Central memory CD8-positive, alpha-beta T cell (primary cell): Measurements from ENCODE around the gene NT5C3A.
"Not testable (repeated sequence)": the region's sequence is repeated elsewhere in the genome, so short reads cannot be mapped to it uniquely, and the experiment has no call there.

Experiments
- ATAC-seq: fragments of 150-1000 bp; cut with Tn5 transposase; replicated peaks from 2 replicates; pipeline ENCODE4 v1.10.0; 2022; ENCODE audit warnings: mild to moderate bottlenecking, moderate FRiP score, moderate number of reproducible peaks; ENCODE audit not compliant: poor library complexity, severe bottlenecking; ENCODE audit errors: extremely low read depth
- DNase-seq, 2 donors: peaks; one replicate each; pipeline ENCODE4 v3.0.0; 2021; ENCODE audit warnings: low spot score in 2 of 2
- H3K27ac Mint-ChIP-seq: one replicate; pipeline ENCODE4 v1.8.0; 2022; ENCODE audit warnings: low read depth, mild to moderate bottlenecking, moderate library complexity, mixed read lengths
- H3K27me3 Mint-ChIP-seq: one replicate; pipeline ENCODE4 v1.8.0; 2022; ENCODE audit warnings: mixed read lengths
- H3K36me3 Mint-ChIP-seq: one replicate; pipeline ENCODE4 v1.8.0; 2022; ENCODE audit warnings: mild to moderate bottlenecking, moderate library complexity, mixed read lengths; ENCODE audit not compliant: insufficient read depth
- H3K4me1 Mint-ChIP-seq: one replicate; pipeline ENCODE4 v1.8.0; 2022; ENCODE audit warnings: mixed read lengths
- H3K4me3 Mint-ChIP-seq: one replicate; pipeline ENCODE4 v1.8.0; 2022; ENCODE audit warnings: mild to moderate bottlenecking, moderate library complexity, mixed read lengths
- H3K9me3 Mint-ChIP-seq: one replicate; pipeline ENCODE4 v1.8.0; 2022; ENCODE audit warnings: mixed read lengths

Gene NT5C3A

DNA sequence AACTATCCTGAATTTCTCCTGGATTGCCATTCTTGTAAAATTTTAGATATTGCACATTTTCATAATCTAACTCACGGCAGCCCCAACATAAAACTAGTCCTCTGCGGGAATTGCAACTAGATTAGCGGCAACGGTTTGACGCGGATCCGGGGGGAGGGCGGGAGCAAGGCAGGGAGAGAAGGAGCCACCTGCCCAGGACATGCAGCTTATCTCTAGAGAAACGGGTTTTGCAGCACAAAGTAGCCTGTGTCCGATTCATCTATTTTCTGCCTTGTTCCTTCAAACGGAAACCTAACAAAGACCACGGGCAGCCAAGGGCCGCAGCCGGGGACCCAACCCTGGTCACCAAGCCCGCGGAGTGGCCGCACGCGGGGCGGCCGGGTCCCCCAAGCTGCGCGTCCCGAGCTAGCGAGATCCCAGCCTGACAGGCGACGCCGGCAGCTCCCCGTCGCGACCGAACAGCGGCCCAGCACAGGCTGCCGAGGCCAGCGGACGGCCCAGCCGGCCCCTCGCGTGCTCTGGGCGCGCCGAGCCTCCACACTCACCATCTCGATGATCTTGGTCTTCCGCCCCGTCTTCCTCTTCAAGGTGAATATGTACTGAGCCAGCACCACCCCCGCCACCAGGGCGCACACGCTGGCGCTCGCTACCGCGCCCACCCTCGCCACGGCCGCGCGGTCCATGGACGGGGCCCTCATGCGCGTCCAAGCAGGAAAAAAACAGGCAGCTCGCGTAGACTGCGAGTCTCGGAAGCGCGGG is at the start of gene NT5C3A:
NT5C3A (minus strand) TSS at position 754 of the 759 bp plus-strand sequence; CDS start at position 683, 71 bp downstream.
- ATAC-seq (no peak), DNase-seq (no peak)
- Mint-ChIP-seq H3K27me3 (no peaks in the 10 kb centered on the region), H3K4me3 (peak within 1 kb of the TSS; percentile 91), H3K27ac (peak within 1 kb of the TSS; percentile 93), H3K36me3 (peaks cover 6% of the 10 kb centered on the region), H3K9me3 (no peaks in the 10 kb centered on the region), H3K4me1 (peaks cover 38% of the 10 kb centered on the region)

DNA sequence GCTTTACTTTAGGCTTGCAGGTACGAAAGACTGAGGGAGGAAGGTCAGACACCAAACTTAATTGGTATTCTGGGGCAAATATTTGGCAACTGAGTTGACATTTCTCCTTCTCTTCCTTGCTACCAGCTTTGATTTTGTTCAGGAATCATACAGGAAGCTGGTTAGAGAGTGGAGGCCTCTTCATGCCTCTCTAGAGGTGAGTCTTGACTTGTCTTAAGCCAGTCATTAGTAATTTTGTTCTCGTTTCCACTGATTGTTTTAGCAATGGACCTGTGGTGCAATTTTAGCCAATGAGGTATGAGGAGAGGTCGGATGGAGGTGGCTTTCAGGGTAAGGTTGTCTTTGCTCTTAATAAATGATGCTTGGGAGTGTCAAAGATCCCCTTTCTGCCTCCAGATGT is 49.0 kb upstream of the NT5C3A start:
- H3K27ac Mint-ChIP-seq = no peak overlapping the region
- H3K9me3 Mint-ChIP-seq = no peaks in the 10 kb centered on the region
- DNase-seq (no peak), ATAC-seq (no peak)
- no peak overlapping the region for H3K4me3 Mint-ChIP-seq
- H3K4me1 Mint-ChIP-seq = peaks cover 21% of the 10 kb centered on the region
- peaks cover 26% of the 10 kb centered on the region for H3K27me3 Mint-ChIP-seq
- peaks cover 5% of the 10 kb centered on the region for H3K36me3 Mint-ChIP-seq

DNA sequence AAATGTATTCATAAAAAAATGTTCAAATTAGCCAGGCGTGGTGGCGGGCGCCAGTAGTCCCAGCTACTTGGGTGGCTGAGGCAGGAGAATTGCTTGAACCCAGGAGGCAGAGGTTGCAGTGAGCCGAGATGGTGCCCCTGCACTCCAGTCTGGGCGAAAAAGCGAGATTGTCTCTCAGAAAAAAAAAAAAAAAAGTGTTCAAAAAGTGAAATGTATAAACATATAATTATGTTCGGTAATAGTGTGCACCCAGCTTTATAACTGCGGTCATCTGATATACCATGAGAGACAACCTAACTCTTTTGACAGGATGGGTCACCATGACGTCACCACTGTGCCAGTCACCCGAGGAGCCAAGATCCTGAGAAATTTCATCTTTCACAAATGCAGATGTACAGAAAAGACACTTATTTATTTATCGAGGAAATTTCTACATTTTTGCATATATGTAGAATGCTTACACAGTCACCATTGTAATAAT is 47.2 kb upstream of the NT5C3A start:
- Mint-ChIP-seq H3K4me3 (peak overlapping the region; percentile 78), H3K27me3 (peaks cover 14% of the 10 kb centered on the region), H3K27ac (no peak overlapping the region), H3K9me3 (no peaks in the 10 kb centered on the region), H3K36me3 (peaks cover 5% of the 10 kb centered on the region), H3K4me1 (peaks cover 38% of the 10 kb centered on the region)
- ATAC-seq (no peak), DNase-seq (no peak)

DNA sequence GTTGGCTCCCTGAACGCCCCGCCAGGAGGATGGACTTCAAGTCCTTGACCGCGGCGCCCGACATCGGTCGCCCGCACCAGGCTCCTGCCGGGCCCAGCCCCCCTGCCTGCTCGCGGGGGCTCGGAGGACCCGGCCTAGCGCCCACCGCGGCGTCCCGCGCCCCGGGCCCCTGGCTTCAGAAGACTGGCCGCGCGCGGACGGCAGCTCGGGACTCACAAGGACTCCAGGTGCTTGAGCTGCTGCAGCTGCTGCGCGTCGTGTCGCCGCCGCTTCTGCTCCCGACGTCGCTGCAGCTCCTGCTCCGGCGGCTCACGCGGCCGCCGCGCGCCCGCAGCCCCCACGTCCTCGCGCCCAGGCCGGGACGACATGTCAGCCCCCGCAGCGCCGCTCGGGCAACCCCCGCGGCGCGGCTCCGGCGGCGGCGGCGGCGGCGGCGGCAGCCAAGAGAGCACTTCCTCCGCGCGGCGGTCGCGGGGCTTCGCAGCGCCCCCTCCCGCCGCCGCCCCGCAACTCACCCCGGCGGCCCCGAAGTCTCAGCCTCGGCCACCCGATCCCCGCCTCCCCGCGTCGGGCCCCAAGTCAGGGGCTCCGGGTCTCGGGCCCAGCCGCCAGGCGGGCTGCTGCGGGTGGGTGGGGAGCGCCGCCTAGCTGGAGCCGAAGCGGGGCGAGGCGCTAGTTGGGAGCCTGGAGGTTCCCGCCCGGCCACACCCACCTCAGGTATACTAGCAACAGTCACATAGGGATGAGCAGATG is 46.6 kb upstream of the NT5C3A start, which contains the start of gene RP9:
RP9 (minus strand) TSS at position 400 of the 753 bp plus-strand sequence; CDS start at position 368, 32 bp downstream.
- peak; percentile 83 for ATAC-seq

DNA sequence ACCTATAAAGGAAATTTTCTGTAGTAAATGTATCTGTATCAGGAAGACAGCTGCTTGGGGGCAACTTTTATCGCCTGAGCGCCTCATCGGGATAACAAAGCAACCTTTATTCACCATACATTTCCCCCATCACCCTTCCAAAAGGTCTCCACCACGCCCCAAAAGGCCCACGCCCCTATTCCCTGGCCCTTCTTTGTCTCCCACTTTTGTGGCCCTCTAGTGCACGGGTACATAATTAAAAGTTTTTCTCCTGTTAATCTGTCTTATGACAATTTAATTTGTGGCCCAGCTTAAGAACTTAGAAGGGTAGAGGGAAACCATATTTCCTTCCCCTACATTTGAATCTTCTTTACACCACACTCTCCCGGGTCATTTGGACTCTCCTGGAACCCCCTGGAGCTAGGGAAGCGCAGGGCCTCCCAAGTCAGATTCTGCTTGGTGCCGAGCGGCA is 46.0 kb upstream of the NT5C3A start:
- H3K4me3 Mint-ChIP-seq = peak overlapping the region; percentile 78
- H3K4me1 Mint-ChIP-seq = peaks cover 47% of the 10 kb centered on the region
- DNase-seq (no peak), ATAC-seq (peak; percentile 38)
- H3K9me3 Mint-ChIP-seq = no peaks in the 10 kb centered on the region
- H3K36me3 Mint-ChIP-seq = peaks cover 5% of the 10 kb centered on the region
- H3K27me3 Mint-ChIP-seq = peaks cover 2% of the 10 kb centered on the region
- peak overlapping the region; percentile 67 for H3K27ac Mint-ChIP-seq

More for the DNA sequence above, 46.6 kb upstream of the NT5C3A start, which contains the start of gene RP9:
- DNase-seq = peak; percentile 56 to 58
- Mint-ChIP-seq H3K27me3 (peaks cover 8% of the 10 kb centered on the region), H3K4me1 (peaks cover 41% of the 10 kb centered on the region), H3K4me3 (peak within 1 kb of the TSS; percentile 78), H3K9me3 (no peaks in the 10 kb centered on the region), H3K27ac (peak within 1 kb of the TSS; percentile 67), H3K36me3 (peaks cover 5% of the 10 kb centered on the region)

DNA sequence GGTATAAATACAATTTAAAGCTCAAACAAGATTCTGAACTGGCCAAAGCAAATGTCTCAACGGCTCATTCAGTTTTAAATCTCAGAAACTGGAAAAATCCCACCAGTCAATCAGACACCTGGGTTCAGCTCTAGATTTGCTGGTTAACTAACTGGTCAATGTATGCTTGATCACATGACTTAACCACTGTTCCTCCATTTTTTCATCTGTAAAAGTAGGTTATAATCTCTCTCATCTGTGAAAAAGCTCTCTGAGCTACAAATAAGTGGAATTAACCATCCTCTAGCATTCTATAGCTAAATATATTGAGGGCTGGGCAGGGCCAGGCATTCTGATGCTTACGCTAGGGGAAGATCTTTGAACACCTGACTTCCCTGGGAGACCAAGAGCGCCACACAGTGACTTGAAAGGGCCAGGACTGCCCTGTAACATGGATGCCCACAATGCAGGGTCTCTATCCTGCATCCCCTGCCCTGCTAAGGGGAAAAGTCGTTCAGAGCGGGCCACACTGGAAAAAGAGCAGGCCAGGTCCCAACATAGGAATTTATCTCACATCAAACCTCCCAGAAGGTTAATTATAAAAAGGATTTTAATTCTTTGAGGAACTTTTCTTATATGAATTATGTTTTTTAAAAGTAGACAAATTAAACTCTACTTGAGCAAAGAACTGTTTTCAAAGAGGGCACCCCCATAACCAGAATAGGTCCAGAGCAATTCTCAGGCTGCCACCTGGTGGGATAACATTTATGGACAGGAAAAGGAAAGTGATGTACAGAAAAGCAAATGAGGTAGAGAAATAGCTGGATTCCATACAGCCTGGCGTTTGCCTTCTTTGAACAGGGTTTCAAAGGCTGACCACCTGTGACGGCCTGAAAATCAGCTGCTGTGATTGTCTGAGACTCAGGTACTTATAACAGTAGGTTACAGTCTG is 44.8 kb upstream of the NT5C3A start:
- peaks cover 51% of the 10 kb centered on the region for H3K4me1 Mint-ChIP-seq
- H3K36me3 Mint-ChIP-seq = peaks cover 15% of the 10 kb centered on the region
- ATAC-seq (no peak), DNase-seq (peak; percentile 22 to 39)
- no peaks in the 10 kb centered on the region for H3K27me3 Mint-ChIP-seq
- no peaks in the 10 kb centered on the region for H3K9me3 Mint-ChIP-seq
- H3K27ac Mint-ChIP-seq = no peak overlapping the region
- H3K4me3 Mint-ChIP-seq = peak overlapping the region; percentile 78

DNA sequence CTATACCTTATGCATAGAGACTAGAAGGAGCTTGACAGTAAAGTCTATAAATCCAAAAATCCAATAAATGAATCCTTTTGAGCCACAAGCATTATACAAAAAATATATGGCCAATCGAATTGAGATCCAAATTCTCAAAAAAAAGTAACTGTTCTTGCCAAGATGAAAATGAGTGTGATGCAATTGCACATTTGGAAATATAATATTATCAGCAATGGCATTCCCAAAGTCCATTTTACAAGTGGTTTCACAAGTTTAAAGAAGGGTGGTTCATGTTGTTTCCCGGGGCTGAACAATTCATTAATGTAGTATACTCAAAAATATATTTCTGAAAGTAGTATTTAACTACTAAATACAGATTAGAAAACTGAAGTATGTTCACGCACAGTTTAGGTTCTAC is 39.3 kb upstream of the NT5C3A start:
- no peak overlapping the region for H3K27ac Mint-ChIP-seq
- ATAC-seq = no peak
- no peaks in the 10 kb centered on the region for H3K9me3 Mint-ChIP-seq
- H3K27me3 Mint-ChIP-seq = no peaks in the 10 kb centered on the region
- H3K36me3 Mint-ChIP-seq = peaks cover 43% of the 10 kb centered on the region
- H3K4me3 Mint-ChIP-seq = no peak overlapping the region
- peaks cover 37% of the 10 kb centered on the region for H3K4me1 Mint-ChIP-seq
- DNase-seq = no peak

DNA sequence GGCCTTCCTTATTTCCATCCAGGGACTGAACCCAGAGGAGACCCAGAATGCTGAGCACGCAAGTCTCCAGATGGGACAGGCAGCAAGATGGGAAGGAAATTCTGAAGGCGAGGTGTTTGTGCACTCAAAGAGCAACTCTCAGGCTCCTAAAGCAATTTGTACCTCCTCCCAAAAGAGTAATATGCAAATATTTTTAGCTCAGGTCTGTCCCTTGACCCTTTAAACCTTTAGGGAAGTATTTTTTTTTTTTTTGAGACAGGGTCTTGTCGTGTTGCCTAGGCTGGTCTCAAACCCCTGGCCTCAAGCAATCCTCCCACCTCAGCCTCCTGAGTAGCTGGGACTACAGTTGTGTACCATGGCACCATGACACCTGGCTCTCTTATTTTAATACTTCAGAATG is 38.2 kb upstream of the NT5C3A start:
- Mint-ChIP-seq H3K27ac (no peak overlapping the region), H3K36me3 (peaks cover 54% of the 10 kb centered on the region), H3K4me1 (peaks cover 27% of the 10 kb centered on the region), H3K27me3 (no peaks in the 10 kb centered on the region), H3K9me3 (no peaks in the 10 kb centered on the region), H3K4me3 (no peak overlapping the region)
- no peak for ATAC-seq
- no peak for DNase-seq

DNA sequence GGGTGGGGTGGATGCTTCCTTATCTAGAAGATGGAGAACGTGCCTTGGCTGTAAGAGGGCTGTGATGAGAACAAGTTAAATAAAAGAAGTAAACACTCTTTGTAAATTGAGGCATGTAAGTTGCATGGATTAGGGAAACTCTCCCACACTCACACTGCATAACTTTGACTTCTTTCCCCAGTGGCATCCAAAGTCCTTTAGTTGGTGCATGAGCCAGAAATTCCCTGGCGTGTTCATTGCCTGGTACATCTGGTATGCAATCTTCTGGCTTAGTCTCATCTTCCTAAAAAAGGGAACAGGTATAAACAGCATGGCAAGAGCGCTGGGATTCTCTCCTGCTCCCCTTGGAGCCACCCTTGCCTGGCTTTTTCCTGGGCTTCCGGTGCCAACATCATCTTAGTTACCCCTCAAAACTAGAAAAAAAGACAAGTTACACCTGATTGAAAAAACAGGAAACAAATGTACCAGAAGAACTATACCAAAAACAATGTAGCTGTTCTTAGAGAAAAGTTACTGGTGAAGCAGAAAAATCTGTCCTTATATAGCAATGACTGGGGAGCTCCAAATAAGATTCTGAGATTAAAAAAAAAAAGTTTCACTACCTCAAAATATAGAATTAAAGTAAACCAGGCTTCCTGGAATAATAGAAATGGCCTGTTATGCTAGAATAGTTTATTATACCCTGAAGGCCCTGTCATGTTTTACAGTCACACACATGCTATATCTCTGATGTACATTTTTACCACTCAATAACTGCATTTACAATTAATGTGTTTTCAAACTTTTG is 36.8 kb upstream of the NT5C3A start:
- Mint-ChIP-seq H3K9me3 (no peaks in the 10 kb centered on the region), H3K27ac (no peak overlapping the region), H3K4me3 (no peak overlapping the region), H3K27me3 (no peaks in the 10 kb centered on the region), H3K36me3 (peaks cover 64% of the 10 kb centered on the region), H3K4me1 (peaks cover 16% of the 10 kb centered on the region)
- no peak for DNase-seq
- no peak for ATAC-seq

DNA sequence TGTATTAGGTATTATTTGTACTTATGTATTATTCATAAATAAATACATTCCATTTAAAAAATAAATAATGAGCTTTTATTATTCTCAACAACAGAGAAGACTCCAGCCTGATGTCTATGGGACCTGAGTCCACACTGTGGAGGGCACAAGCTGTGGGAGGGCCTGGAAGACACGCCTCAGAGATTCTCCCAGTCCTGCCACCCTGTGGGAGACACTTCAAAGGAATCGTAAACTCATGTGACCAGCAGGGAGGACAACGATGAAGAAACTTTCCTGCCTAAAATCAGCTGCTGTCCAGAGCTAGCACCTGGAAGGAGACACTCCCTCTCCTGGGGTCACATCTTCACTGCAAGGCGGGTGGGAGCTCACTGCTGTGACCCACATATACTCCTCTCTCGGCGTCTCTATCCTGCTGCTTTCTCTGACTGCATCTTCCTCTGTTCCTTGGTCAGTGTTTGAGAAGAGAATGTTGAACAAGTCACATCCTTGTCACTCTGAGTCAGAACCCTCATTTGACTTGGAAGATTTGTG is 32.2 kb upstream of the NT5C3A start:
- not testable (repeated sequence) for ATAC-seq, H3K4me1 Mint-ChIP-seq, H3K27me3 Mint-ChIP-seq, DNase-seq, H3K9me3 Mint-ChIP-seq, H3K4me3 Mint-ChIP-seq
- H3K27ac Mint-ChIP-seq = peak overlapping the region; percentile 75
- H3K36me3 Mint-ChIP-seq = peaks cover 46% of the 10 kb centered on the region

DNA sequence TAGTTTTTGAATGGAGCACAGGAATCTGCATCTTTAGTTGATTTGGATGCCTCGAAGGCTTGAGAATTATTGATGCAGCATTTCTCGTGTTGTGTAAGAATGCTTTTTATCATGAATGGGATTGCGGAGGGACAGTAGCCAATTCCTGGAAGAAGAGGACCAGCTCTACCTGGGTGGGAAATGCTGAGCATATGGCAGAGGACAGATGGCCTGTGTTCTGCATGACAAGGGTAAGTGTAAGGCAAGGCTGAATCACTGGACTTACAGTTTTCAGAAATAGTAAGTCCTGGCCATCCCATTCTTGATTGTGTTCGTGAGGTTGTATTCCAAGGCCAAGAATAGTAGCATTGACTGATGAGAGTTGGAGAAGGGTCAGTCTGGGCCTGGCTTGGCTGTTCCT is 30.7 kb upstream of the NT5C3A start:
- Mint-ChIP-seq H3K27ac (no peak overlapping the region), H3K4me1 (peaks cover 5% of the 10 kb centered on the region), H3K27me3 (no peaks in the 10 kb centered on the region), H3K36me3 (peaks cover 35% of the 10 kb centered on the region), H3K9me3 (no peaks in the 10 kb centered on the region), H3K4me3 (no peak overlapping the region)
- no peak for DNase-seq
- ATAC-seq = no peak
